HG03064 (cell line): ENCODE measurements around the gene ERBB4.

Experiments used
- ATAC-seq: cut with Tn5 transposase; IDR thresholded peaks from one replicate; pipeline ENCODE4 v1.9.1; 2021; ENCODE audit warnings: low read depth; ENCODE audit not compliant: unreplicated experiment

The ERBB4 gene

GRCh38 chr2:211329421-211329820, 1209.2 kb downstream of the ERBB4 start:
- ATAC-seq = no peak

- no peak for ATAC-seq
These were observed 1210.5 kb downstream of the ERBB4 start for GRCh38 chr2:211328126-211328525.
